ENCODE data around the gene SHISA6.

SHISA6 gene

GRCh38 chr17:11598274-11599221 is 357.5 kb downstream of the SHISA6 start, which contains the start of gene DNAH9:
Gene DNAH9 (plus strand): TSS chr17:11598470. CDS start chr17:11598499, 29 bp downstream.
- DNase-seq (ENCODE audit: low spot score), result no peak

- DNase-seq (ENCODE audit: low spot score), result no peak
These were observed 360.6 kb downstream of the SHISA6 start for GRCh38 chr17:11601661-11602060.

GRCh38 chr17:11608396-11608795 is 367.4 kb downstream of the SHISA6 start:
- no peak for DNase-seq (ENCODE audit: low spot score)

GRCh38 chr17:11610999-11611566 is 370.1 kb downstream of the SHISA6 start:
- no peak for DNase-seq (ENCODE audit: low spot score)

- DNase-seq (ENCODE audit: low spot score), result no peak
These were observed 371.9 kb downstream of the SHISA6 start for GRCh38 chr17:11612956-11613355.

All from hepatic stellate cell (primary cell).